AG04449 (cell line): ENCODE data around the gene CSH1.
"Not testable (repeated sequence)": the region's sequence is repeated elsewhere in the genome, so short reads cannot be mapped to it uniquely, and the experiment has no call there.

Experiments used
- CTCF ChIA-PET: fragments of 350-600 bp; formaldehyde crosslinking; extraction: SDS; loops from one replicate; lab custom pipeline; 2021; ENCODE audit warnings: antibody characterized with exemption; lab: Yijun Ruan, JAX
- POLR2A ChIA-PET: fragments of 400-600, 350-600 bp; formaldehyde crosslinking; extraction: SDS; loops from one replicate; lab custom pipeline; 2020; ENCODE audit warnings: antibody characterized with exemption, inconsistent platforms; lab: Yijun Ruan, JAX
- DNase-seq: peaks from one replicate; pipeline ENCODE4 v3.0.0-alpha.2; 2010; ENCODE audit warnings: low read depth, low spot score
- H3K4me3 ChIP-seq: 2 replicates; pipeline ENCODE4 v1.5.1; 2011; ENCODE audit warnings: low read depth, mild to moderate bottlenecking, control low read depth, low read length
- CTCF ChIP-seq: IDR thresholded peaks from one replicate; pipeline ENCODE4 v1.5.1; 2011; ENCODE audit warnings: mild to moderate bottlenecking, moderate library complexity, low read length, control low read depth, inconsistent platforms; ENCODE audit not compliant: insufficient read depth; ENCODE audit errors: missing control alignments

The CSH1 gene

GRCh38 chr17:63896524-63897354 lies at the start of gene CSH1:
Gene CSH1 (minus strand): TSS chr17:63896574. CDS start chr17:63896511, 63 bp downstream.
- POLR2A ChIA-PET, H3K4me3 ChIP-seq, DNase-seq: not testable (repeated sequence)
- CTCF ChIA-PET = interaction anchor here (1.9 kb wide), 1 partner anchor 8 kb away, joined by 5 read pairs; no protein-coding TSS in a partner anchor

GRCh38 chr17:63945784-63946439 lies 49.5 kb upstream of the CSH1 start:
- CTCF ChIA-PET = interaction anchor here (0.8 to 3.0 kb wide), 36 partner anchors 9 to 289 kb away, joined by 3 to 53 read pairs (median 6); partner anchors contain the start of genes CSHL1, ERN1, GH1 and PRR29
- no peak for TF ChIP-seq CTCF
- POLR2A ChIA-PET = no interaction called here
- H3K4me3 ChIP-seq = no peak overlapping the region
- no peak for DNase-seq

- no peak for TF ChIP-seq CTCF
- POLR2A ChIA-PET = no interaction called here
- H3K4me3 ChIP-seq = no peak overlapping the region
Measured at GRCh38 chr17:63944736-63945499, 48.5 kb upstream of the CSH1 start.

GRCh38 chr17:63943745-63944144 lies 47.4 kb upstream of the CSH1 start:
- CTCF ChIA-PET = interaction anchor here (0.7 kb wide), 1 partner anchor 56 kb away, joined by 3 read pairs; no protein-coding TSS in a partner anchor
- TF ChIP-seq CTCF = no peak
- no peak for DNase-seq
- no peak overlapping the region for H3K4me3 ChIP-seq
- POLR2A ChIA-PET = no interaction called here

More at GRCh38 chr17:63944736-63945499, 48.5 kb upstream of the CSH1 start:
- CTCF ChIA-PET = interaction anchor here (1.7 to 3.0 kb wide), 5 partner anchors 12 to 189 kb away, joined by 6 to 53 read pairs (median 42); partner anchors contain the start of genes GH1 and PRR29
- no peak for DNase-seq

GRCh38 chr17:63942309-63942985 lies 46.1 kb upstream of the CSH1 start:
- no peak overlapping the region for H3K4me3 ChIP-seq
- TF ChIP-seq CTCF = no peak
- CTCF ChIA-PET = interaction anchor here (1.1 to 1.4 kb wide), 2 partner anchors 8 to 38 kb away, joined by 3 to 5 read pairs; no protein-coding TSS in a partner anchor
- DNase-seq = no peak
- POLR2A ChIA-PET = no interaction called here

GRCh38 chr17:63941751-63942150 lies 45.4 kb upstream of the CSH1 start:
- no peak for TF ChIP-seq CTCF
- ChIA-PET CTCF (interaction anchor here (1.1 to 1.4 kb wide), 2 partner anchors 9 to 37 kb away, joined by 3 to 5 read pairs; no protein-coding TSS in a partner anchor), POLR2A (no interaction called here)
- no peak for DNase-seq
- H3K4me3 ChIP-seq = no peak overlapping the region
